ENCODE data around the gene ANTXR1. TPM values are rescaled to one million over a fixed set of nuclear protein-coding genes. Genes with fewer than 3 reads are reported as not detected.
A peak's percentile ranks its signal among the peaks of the same experiment; 100 is the strongest.

Gene ANTXR1
- total RNA-seq, 1 donor from 2014 or later: 61.1 TPM

DNA sequence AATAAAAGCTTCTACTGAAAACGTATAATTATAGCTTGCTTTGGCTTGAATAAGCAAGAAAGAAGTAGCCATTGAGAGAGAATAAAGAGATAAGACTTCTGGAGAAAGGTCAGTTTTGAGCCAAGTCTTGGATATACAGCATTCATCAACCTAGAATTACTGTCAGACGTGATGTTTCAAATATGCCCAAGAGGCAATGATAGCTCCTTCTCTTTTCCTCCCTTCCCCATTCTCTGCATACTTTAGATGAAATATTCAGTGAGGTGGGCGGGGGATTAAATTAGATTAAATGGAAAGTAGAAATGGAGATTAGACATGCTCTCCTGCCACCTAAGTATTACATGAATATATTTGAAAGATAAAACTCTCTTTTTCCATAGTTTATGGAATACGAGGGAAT lies 8.7 kb downstream of the ANTXR1 start:
- peaks cover 19% of the 10 kb centered on the region for H3K4me1 Mint-ChIP-seq
- TF ChIP-seq, protein P1, sequence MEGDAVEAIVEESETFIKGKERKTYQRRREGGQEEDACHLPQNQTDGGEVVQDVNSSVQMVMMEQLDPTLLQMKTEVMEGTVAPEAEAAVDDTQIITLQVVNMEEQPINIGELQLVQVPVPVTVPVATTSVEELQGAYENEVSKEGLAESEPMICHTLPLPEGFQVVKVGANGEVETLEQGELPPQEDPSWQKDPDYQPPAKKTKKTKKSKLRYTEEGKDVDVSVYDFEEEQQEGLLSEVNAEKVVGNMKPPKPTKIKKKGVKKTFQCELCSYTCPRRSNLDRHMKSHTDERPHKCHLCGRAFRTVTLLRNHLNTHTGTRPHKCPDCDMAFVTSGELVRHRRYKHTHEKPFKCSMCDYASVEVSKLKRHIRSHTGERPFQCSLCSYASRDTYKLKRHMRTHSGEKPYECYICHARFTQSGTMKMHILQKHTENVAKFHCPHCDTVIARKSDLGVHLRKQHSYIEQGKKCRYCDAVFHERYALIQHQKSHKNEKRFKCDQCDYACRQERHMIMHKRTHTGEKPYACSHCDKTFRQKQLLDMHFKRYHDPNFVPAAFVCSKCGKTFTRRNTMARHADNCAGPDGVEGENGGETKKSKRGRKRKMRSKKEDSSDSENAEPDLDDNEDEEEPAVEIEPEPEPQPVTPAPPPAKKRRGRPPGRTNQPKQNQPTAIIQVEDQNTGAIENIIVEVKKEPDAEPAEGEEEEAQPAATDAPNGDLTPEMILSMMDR (conservative IDR thresholded peaks at IDR 0.05): no peak
- H3K4me3 Mint-ChIP-seq: no peak overlapping the region
- no peak for DNase-seq (ENCODE audit: low read depth, low spot score)
- H3K9me3 Mint-ChIP-seq: no peaks in the 10 kb centered on the region
- no peaks in the 10 kb centered on the region for H3K27me3 Mint-ChIP-seq (ENCODE audit: low read depth)
- H3K36me3 Mint-ChIP-seq (ENCODE audit: low read depth): peaks cover 5% of the 10 kb centered on the region
- no peak overlapping the region for H3K27ac Mint-ChIP-seq (ENCODE audit: unreplicated experiment)

GRCh38 chr2:69022548-69022947 lies 9.6 kb downstream of the ANTXR1 start:
- Mint-ChIP-seq H3K27ac (ENCODE audit: unreplicated experiment) (no peak overlapping the region), H3K4me3 (no peak overlapping the region), H3K9me3 (no peaks in the 10 kb centered on the region), H3K4me1 (peaks cover 13% of the 10 kb centered on the region), H3K27me3 (ENCODE audit: low read depth) (no peaks in the 10 kb centered on the region), H3K36me3 (ENCODE audit: low read depth) (peaks cover 14% of the 10 kb centered on the region)
- no peak for DNase-seq (ENCODE audit: low read depth, low spot score)
- TF ChIP-seq, protein P1 (conservative IDR thresholded peaks at IDR 0.05): no peak

DNA sequence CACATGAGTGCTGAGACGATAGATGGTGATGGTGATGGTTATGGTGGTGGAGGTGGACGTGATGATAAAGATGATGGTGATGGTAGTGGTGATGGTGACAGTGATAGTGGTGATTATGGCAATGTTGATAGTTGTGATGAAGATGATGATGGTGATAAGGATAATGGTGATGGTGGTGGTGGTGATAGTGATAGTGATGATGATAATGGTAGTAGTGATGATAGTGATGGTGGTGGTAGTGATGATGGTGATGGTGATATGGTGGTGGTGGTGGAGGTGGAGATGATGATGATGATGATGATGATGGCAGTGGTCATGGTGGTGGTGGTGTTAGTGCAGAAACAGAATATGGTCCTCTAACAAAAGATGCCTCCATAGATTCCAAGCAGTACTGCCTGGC lies 10.3 kb downstream of the ANTXR1 start:
- Mint-ChIP-seq H3K4me1 (peaks cover 7% of the 10 kb centered on the region), H3K36me3 (ENCODE audit: low read depth) (peaks cover 17% of the 10 kb centered on the region), H3K27me3 (ENCODE audit: low read depth) (no peaks in the 10 kb centered on the region), H3K9me3 (no peaks in the 10 kb centered on the region), H3K27ac (ENCODE audit: unreplicated experiment) (no peak overlapping the region), H3K4me3 (no peak overlapping the region)
- TF ChIP-seq, protein P1 (conservative IDR thresholded peaks at IDR 0.05): no peak
- DNase-seq (ENCODE audit: low read depth, low spot score): no peak

- H3K27ac Mint-ChIP-seq (ENCODE audit: unreplicated experiment): no peak overlapping the region
- no peaks in the 10 kb centered on the region for H3K9me3 Mint-ChIP-seq
- DNase-seq (ENCODE audit: low read depth, low spot score): no peak
Measured at GRCh38 chr2:69026026-69026425, 13.0 kb downstream of the ANTXR1 start.

DNA sequence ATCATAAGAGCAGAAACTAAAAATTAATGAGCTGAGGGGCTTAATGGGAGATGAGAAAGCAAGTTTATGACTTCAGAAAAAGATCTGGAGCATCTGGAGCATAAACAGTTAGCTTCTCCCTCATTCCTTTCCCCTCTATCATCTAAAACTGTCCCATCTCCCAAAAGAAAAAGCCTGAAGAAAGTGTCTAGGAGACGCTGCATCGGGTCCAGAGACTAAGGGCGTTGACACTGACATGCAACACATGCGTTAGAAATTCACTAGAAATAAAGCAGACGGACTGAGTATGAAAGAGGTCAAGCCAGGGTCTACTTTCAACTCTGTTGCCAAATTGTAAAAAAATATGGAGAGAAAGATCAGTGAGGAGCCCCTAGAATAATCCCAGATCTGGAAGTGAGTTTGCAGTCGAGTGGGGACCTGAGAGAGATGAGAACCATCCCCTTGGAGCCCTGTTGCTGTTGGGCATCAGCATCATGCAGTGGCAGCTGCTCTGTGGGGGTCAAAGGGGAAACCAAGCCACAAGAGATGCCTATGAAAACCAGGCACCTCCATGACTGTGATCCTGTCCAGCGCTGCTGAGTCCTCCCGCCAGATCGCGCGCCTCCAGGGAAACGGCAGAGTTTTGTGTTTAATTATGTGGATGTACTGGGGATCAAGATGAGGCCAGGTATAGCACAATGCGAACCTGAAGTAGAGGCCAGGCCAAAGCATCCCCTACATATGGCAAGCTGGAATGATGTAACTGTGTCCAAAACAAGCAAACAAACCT lies 13.9 kb downstream of the ANTXR1 start:
- no peaks in the 10 kb centered on the region for H3K9me3 Mint-ChIP-seq
- no peaks in the 10 kb centered on the region for H3K27me3 Mint-ChIP-seq (ENCODE audit: low read depth)
- peaks cover 13% of the 10 kb centered on the region for H3K36me3 Mint-ChIP-seq (ENCODE audit: low read depth)
- H3K27ac Mint-ChIP-seq (ENCODE audit: unreplicated experiment): no peak overlapping the region
- peaks cover 23% of the 10 kb centered on the region for H3K4me1 Mint-ChIP-seq
- TF ChIP-seq, protein P1 (conservative IDR thresholded peaks at IDR 0.05): no peak
- DNase-seq (ENCODE audit: low read depth, low spot score): no peak
- no peak overlapping the region for H3K4me3 Mint-ChIP-seq

More at GRCh38 chr2:69026026-69026425, 13.0 kb downstream of the ANTXR1 start:
- H3K36me3 Mint-ChIP-seq (ENCODE audit: low read depth): peaks cover 17% of the 10 kb centered on the region
- H3K27me3 Mint-ChIP-seq (ENCODE audit: low read depth): no peaks in the 10 kb centered on the region
- no peak overlapping the region for H3K4me3 Mint-ChIP-seq
- peaks cover 15% of the 10 kb centered on the region for H3K4me1 Mint-ChIP-seq
- TF ChIP-seq, protein P1 (conservative IDR thresholded peaks at IDR 0.05): peak; percentile 61

Data from neural crest cell (in vitro differentiated cells).